22Rv1 (cell line): ENCODE data around the gene FOXO3B.
"Not testable (repeated sequence)": the region's sequence is repeated elsewhere in the genome, so short reads cannot be mapped to it uniquely, and the experiment has no call there.

Experiments
- CTCF ChIP-seq: fragments of 450-650 bp; IDR thresholded peaks from 2 replicates; pipeline ENCODE4 v1.5.1; 2017; ENCODE audit warnings: mild to moderate bottlenecking
- ZFX ChIP-seq: fragments of 450-650 bp; IDR thresholded peaks from 2 replicates; pipeline ENCODE4 v1.6.1; 2017; ENCODE audit warnings: antibody characterized with exemption, borderline replicate concordance

GRCh38 chr17:18634550-18635263 lies 47.4 kb downstream of the FOXO3B start:
- TF ChIP-seq CTCF, ZFX: not testable (repeated sequence)
